HepG2 (cell line): ENCODE results near the gene KRTAP12-3. TPM values are rescaled to one million over a fixed set of nuclear protein-coding genes. Genes with fewer than 3 reads are reported as not detected.
A peak's percentile ranks its signal among the peaks of the same experiment; 100 is the strongest.

Experiments used
- ATM ChIP-seq: fragments of 450-650 bp; IDR thresholded peaks from 2 replicates; pipeline ENCODE4 v1.7.1; 2017; ENCODE audit warnings: mild to moderate bottlenecking, borderline replicate concordance
- CBFB ChIP-seq: sonication (generic); formaldehyde crosslinking; IDR thresholded peaks from 2 replicates; pipeline ENCODE4 v1.4.0; 2020; ENCODE audit warnings: missing genetic modification reagents
- FOXC1 ChIP-seq: sonication (generic); formaldehyde crosslinking; IDR thresholded peaks from 2 replicates; pipeline ENCODE4 v1.8.0; 2022; ENCODE audit warnings: mild to moderate bottlenecking, missing genetic modification reagents, borderline replicate concordance
- HDAC2 ChIP-seq: sonication (generic); formaldehyde crosslinking; IDR thresholded peaks from 2 replicates; pipeline ENCODE4 v1.4.0; 2020; ENCODE audit warnings: missing genetic modification reagents
- MEIS2 ChIP-seq: sonication (generic); formaldehyde crosslinking; IDR thresholded peaks from 2 replicates; pipeline ENCODE4 v1.9.0; 2021; ENCODE audit warnings: mild to moderate bottlenecking, missing genetic modification reagents
- MTA1 ChIP-seq: sonication (generic); formaldehyde crosslinking; IDR thresholded peaks from 2 replicates; pipeline ENCODE4 v1.4.0; 2020; ENCODE audit warnings: missing genetic modification reagents, mild to moderate bottlenecking, borderline replicate concordance
- NCOA2 ChIP-seq: sonication (generic); formaldehyde crosslinking; IDR thresholded peaks from 2 replicates; pipeline ENCODE4 v1.8.0; 2022; ENCODE audit warnings: inconsistent platforms
- NKX3-1 ChIP-seq: sonication (generic); formaldehyde crosslinking; IDR thresholded peaks from 2 replicates; pipeline ENCODE4 v1.5.0; 2020; ENCODE audit warnings: missing genetic modification reagents
- ONECUT2 ChIP-seq: sonication (generic); formaldehyde crosslinking; IDR thresholded peaks from 2 replicates; pipeline ENCODE4 v1.4.0; 2020; ENCODE audit warnings: missing genetic modification reagents
- POLR2AphosphoS2 ChIP-seq: IDR thresholded peaks from 2 replicates; pipeline ENCODE4 v1.6.1; 2011; ENCODE audit warnings: low read depth, low read length, improper control_type of control experiment
- SP2 ChIP-seq: sonication (generic); formaldehyde crosslinking; IDR thresholded peaks from 2 replicates; pipeline ENCODE4 v1.5.1; 2020; ENCODE audit warnings: mild to moderate bottlenecking, missing genetic modification reagents
- SPEN ChIP-seq: sonication (generic); formaldehyde crosslinking; IDR thresholded peaks from 2 replicates; pipeline ENCODE4 v1.5.1; 2020; ENCODE audit warnings: low read depth, mild to moderate bottlenecking, missing genetic modification reagents
- ZMAT3 ChIP-seq: sonication (generic); formaldehyde crosslinking; conservative IDR thresholded peaks from 2 replicates; pipeline ENCODE4 v1.7.0; 2021; ENCODE audit warnings: missing genetic modification reagents
- ZNF230 ChIP-seq: sonication (generic); formaldehyde crosslinking; IDR thresholded peaks from 2 replicates; pipeline ENCODE4 v1.4.0; 2020; ENCODE audit warnings: mild to moderate bottlenecking, missing genetic modification reagents
- ZNF3 ChIP-seq: IDR thresholded peaks from 2 replicates; pipeline ENCODE4 v1.7.0; 2017; ENCODE audit warnings: inconsistent platforms
- ZNF350 ChIP-seq: sonication (generic); formaldehyde crosslinking; IDR thresholded peaks from 2 replicates; pipeline ENCODE4 v1.4.0; 2020; ENCODE audit warnings: mild to moderate bottlenecking, low read depth, missing genetic modification reagents, borderline replicate concordance
- ZNF432 ChIP-seq: sonication (generic); formaldehyde crosslinking; IDR thresholded peaks from 2 replicates; pipeline ENCODE4 v1.5.0; 2020; ENCODE audit warnings: missing genetic modification reagents, mild to moderate bottlenecking, borderline replicate concordance
- ZNF496 ChIP-seq: sonication (generic); formaldehyde crosslinking; IDR thresholded peaks from 2 replicates; pipeline ENCODE4 v1.8.1; 2023; ENCODE audit warnings: mild to moderate bottlenecking, moderate library complexity, missing genetic modification reagents; ENCODE audit not compliant: insufficient replicate concordance
- ZNF605 ChIP-seq: sonication (generic); formaldehyde crosslinking; IDR thresholded peaks from 2 replicates; pipeline ENCODE4 v1.8.0; 2022; ENCODE audit warnings: mild to moderate bottlenecking, missing genetic modification reagents
- polyA plus RNA-seq, 8 experiments: library from polyadenylated mRNA; depleted of rRNA in 3 of 8; stranded (reverse) in 7 of 8; unstranded in 1 of 8; fragments of >200 nt; fragmentation: Illumina TruSeq in 4 of 8; extraction: Trizol in 4 of 8; gene quantifications; 2 replicates each; pipeline versions ENCODE4 v1.2.1 to v1.2.3, GENCODE V29; 2011 to 2016; ENCODE audit warnings: low read depth in 4 of 8, missing spikeins in 1 of 8, mixed read lengths in 1 of 8; ENCODE audit not compliant: insufficient read depth in 1 of 8
- total RNA-seq, 5 experiments: library from RNA; depleted of rRNA; stranded (reverse); fragments of >200 nt; fragmentation: Illumina TruSeq; extraction: Trizol; gene quantifications; 2 replicates each; pipeline ENCODE4 v1.2.3, GENCODE V29; 2016; ENCODE audit warnings: low read depth in 1 of 5
- TF ChIP-seq, protein P1 (sequence below): IDR thresholded peaks from 2 replicates; pipeline ENCODE4 v1.6.1; 2018; ENCODE audit warnings: missing genetic modification reagents
- TF ChIP-seq, protein P2 (sequence below): sonication (generic); formaldehyde crosslinking; IDR thresholded peaks from 2 replicates; pipeline ENCODE4 v1.4.0; 2020; ENCODE audit warnings: missing genetic modification reagents
- TF ChIP-seq, protein P3 (sequence below), 2 experiments: IDR thresholded peaks; 2 replicates each; pipeline ENCODE4 v1.6.1; 2011 to 2012; ENCODE audit warnings: low read length in 2 of 2, borderline replicate concordance in 1 of 2, low read depth in 1 of 2, mild to moderate bottlenecking in 1 of 2, moderate library complexity in 1 of 2

The KRTAP12-3 gene
- total and polyA plus RNA-seq, 2 of the 13 experiments (the other 11 are each of a cell fraction or from before 2014, with no cell fraction given): not detected

DNA sequence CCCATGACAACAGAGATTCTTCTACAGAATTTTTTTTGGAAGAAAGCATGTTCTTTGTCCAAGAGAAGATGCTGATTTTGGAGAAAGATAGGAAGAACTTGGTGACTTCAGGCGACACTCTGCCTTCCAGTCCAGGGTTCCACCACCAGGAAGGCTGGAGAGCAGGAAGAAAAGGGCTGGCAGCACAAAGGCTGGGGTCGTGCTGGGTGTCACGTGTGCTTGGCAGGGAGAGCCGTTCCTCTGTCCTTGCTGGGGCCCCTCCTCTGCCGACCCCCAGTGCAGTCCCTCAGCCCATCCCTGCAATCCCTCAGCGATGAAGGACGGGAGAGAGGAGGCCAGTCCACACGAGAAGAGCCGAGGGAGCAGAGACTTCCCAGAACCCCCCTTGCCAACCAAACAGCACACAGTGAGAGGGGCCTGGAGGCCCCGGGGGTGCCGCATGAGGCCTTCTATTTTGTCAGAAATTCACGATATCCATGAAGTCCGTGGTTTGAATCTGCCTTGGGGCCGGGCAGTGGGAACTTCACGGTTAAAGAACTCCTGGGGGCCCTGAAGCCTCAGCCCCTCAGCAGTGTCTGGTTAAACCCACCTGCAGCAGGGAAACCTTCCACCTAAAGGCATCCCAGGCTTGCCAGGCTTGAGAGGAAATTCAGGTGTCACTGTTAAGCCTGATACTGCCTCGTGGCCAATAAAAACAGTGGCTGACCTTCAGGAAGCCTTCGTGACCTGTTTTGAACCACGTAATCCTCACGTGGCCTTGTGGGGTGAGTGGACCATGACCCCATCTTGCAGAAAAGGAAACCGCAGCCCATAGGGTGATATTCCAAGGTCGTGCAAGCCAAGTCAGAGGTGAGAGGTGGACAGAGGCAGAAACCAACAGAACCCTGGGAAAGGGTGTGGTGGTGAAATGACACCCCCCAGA lies 42.6 kb downstream of the KRTAP12-3 start (continued):
- TF ChIP-seq NCOA2 (peak; percentile 58; the same call in 1 of the 2 replicates), SPEN (CRISPR knock-in tag) (peak; percentile 79), ZMAT3 (CRISPR knock-in tag) (peak; percentile 81; the same call in 1 of the 2 replicates), HDAC2 (peak; percentile 88), ZNF432 (no peak), MEIS2 (peak; percentile 44; the same call in 1 of the 2 replicates), CBFB (CRISPR knock-in tag) (no peak), ZNF230 (0 out of 2 replicates have a peak, but pooled peaks have one; percentile 67), ZNF3 (CRISPR knock-in tag) (no peak), NKX3-1 (CRISPR knock-in tag) (no peak), ZNF496 (no peak), SP2 (no peak), ZNF605 (CRISPR knock-in tag) (no peak), FOXC1 (peak; percentile 55; the same call in 1 of the 2 replicates), POLR2AphosphoS2 (no peak), ONECUT2 (CRISPR knock-in tag) (no peak), ATM (no peak), ZNF350 (peak; percentile 45; the same call in 1 of the 2 replicates), MTA1 (CRISPR knock-in tag) (0 out of 2 replicates have a peak, but pooled peaks have one; percentile 52)
- TF ChIP-seq, protein P1, sequence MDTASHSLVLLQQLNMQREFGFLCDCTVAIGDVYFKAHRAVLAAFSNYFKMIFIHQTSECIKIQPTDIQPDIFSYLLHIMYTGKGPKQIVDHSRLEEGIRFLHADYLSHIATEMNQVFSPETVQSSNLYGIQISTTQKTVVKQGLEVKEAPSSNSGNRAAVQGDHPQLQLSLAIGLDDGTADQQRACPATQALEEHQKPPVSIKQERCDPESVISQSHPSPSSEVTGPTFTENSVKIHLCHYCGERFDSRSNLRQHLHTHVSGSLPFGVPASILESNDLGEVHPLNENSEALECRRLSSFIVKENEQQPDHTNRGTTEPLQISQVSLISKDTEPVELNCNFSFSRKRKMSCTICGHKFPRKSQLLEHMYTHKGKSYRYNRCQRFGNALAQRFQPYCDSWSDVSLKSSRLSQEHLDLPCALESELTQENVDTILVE (CRISPR knock-in tag): no peak
- TF ChIP-seq, protein P2, sequence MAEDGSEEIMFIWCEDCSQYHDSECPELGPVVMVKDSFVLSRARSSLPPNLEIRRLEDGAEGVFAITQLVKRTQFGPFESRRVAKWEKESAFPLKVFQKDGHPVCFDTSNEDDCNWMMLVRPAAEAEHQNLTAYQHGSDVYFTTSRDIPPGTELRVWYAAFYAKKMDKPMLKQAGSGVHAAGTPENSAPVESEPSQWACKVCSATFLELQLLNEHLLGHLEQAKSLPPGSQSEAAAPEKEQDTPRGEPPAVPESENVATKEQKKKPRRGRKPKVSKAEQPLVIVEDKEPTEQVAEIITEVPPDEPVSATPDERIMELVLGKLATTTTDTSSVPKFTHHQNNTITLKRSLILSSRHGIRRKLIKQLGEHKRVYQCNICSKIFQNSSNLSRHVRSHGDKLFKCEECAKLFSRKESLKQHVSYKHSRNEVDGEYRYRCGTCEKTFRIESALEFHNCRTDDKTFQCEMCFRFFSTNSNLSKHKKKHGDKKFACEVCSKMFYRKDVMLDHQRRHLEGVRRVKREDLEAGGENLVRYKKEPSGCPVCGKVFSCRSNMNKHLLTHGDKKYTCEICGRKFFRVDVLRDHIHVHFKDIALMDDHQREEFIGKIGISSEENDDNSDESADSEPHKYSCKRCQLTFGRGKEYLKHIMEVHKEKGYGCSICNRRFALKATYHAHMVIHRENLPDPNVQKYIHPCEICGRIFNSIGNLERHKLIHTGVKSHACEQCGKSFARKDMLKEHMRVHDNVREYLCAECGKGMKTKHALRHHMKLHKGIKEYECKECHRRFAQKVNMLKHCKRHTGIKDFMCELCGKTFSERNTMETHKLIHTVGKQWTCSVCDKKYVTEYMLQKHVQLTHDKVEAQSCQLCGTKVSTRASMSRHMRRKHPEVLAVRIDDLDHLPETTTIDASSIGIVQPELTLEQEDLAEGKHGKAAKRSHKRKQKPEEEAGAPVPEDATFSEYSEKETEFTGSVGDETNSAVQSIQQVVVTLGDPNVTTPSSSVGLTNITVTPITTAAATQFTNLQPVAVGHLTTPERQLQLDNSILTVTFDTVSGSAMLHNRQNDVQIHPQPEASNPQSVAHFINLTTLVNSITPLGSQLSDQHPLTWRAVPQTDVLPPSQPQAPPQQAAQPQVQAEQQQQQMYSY (CRISPR knock-in tag): no peak; the same call in 1 of the 2 replicates
- TF ChIP-seq, protein P3, sequence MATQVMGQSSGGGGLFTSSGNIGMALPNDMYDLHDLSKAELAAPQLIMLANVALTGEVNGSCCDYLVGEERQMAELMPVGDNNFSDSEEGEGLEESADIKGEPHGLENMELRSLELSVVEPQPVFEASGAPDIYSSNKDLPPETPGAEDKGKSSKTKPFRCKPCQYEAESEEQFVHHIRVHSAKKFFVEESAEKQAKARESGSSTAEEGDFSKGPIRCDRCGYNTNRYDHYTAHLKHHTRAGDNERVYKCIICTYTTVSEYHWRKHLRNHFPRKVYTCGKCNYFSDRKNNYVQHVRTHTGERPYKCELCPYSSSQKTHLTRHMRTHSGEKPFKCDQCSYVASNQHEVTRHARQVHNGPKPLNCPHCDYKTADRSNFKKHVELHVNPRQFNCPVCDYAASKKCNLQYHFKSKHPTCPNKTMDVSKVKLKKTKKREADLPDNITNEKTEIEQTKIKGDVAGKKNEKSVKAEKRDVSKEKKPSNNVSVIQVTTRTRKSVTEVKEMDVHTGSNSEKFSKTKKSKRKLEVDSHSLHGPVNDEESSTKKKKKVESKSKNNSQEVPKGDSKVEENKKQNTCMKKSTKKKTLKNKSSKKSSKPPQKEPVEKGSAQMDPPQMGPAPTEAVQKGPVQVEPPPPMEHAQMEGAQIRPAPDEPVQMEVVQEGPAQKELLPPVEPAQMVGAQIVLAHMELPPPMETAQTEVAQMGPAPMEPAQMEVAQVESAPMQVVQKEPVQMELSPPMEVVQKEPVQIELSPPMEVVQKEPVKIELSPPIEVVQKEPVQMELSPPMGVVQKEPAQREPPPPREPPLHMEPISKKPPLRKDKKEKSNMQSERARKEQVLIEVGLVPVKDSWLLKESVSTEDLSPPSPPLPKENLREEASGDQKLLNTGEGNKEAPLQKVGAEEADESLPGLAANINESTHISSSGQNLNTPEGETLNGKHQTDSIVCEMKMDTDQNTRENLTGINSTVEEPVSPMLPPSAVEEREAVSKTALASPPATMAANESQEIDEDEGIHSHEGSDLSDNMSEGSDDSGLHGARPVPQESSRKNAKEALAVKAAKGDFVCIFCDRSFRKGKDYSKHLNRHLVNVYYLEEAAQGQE (IDR thresholded peaks at IDR 0.05; ENCODE audit: borderline replicate concordance in 1 of 2, low read depth in 1 of 2, low read length in 2 of 2): no peak
